ENCODE results near the gene JAM3. TPM values are rescaled to one million over a fixed set of nuclear protein-coding genes. Genes with fewer than 3 reads are reported as not detected.

The JAM3 gene
- total RNA-seq, 1 experiment from 2014 or later, result 3.1 TPM

- Histone ChIP-seq H3K4me1 (ENCODE audit: insufficient read depth, low read length) (no peaks in the 10 kb centered on the region), H3K79me2 (ENCODE audit: low read length) (no peaks in the 10 kb centered on the region), H3K9me3 (ENCODE audit: low read length) (no peaks in the 10 kb centered on the region), H3K4me2 (ENCODE audit: low read length) (no peak overlapping the region), H3K27ac (ENCODE audit: low read length) (no peak overlapping the region), H3K27me3 (ENCODE audit: low read length) (peaks cover 92% of the 10 kb centered on the region), H3K4me3 (ENCODE audit: low read length) (no peak overlapping the region), H3K36me3 (ENCODE audit: low read depth, low read length) (no peaks in the 10 kb centered on the region), H2AFZ (ENCODE audit: low read length) (no peak overlapping the region), H4K20me1 (ENCODE audit: low read length) (no peaks in the 10 kb centered on the region), H3K9ac (ENCODE audit: low read length) (no peak overlapping the region), H3F3A (ENCODE audit: low read length, unreplicated experiment) (no peaks in the 10 kb centered on the region), H3K9me2 (replicated peaks; ENCODE audit: low read length) (no peaks in the 10 kb centered on the region)
- no peak for ATAC-seq
- POLR2A ChIA-PET (ENCODE audit: unreplicated experiment), result no interaction called here
- CTCF ChIA-PET, result no interaction called here
- intact Hi-C loops (cut with micrococcal nuclease), result loop anchor here (10.0 kb wide), 1 partner anchor 46 kb away; no protein-coding TSS in a partner anchor
- no peak for DNase-seq
- TF ChIP-seq EZH2 (IDR thresholded peaks at IDR 0.05; ENCODE audit: low read length, unreplicated experiment) (no peak), EZH2phosphoT487 (IDR thresholded peaks at IDR 0.05; ENCODE audit: borderline replicate concordance, low read length) (no peak)
- TF ChIP-seq, protein P1, sequence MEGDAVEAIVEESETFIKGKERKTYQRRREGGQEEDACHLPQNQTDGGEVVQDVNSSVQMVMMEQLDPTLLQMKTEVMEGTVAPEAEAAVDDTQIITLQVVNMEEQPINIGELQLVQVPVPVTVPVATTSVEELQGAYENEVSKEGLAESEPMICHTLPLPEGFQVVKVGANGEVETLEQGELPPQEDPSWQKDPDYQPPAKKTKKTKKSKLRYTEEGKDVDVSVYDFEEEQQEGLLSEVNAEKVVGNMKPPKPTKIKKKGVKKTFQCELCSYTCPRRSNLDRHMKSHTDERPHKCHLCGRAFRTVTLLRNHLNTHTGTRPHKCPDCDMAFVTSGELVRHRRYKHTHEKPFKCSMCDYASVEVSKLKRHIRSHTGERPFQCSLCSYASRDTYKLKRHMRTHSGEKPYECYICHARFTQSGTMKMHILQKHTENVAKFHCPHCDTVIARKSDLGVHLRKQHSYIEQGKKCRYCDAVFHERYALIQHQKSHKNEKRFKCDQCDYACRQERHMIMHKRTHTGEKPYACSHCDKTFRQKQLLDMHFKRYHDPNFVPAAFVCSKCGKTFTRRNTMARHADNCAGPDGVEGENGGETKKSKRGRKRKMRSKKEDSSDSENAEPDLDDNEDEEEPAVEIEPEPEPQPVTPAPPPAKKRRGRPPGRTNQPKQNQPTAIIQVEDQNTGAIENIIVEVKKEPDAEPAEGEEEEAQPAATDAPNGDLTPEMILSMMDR (conservative IDR thresholded peaks at IDR 0.05; ENCODE audit: low read depth, low read length), result no peak
- no TSS peak for BruUV-seq (replicated peaks)
Observed at GRCh38 chr11:134120921-134121526, 52.2 kb downstream of the JAM3 start.

GRCh38 chr11:134124660-134125451, 56.0 kb downstream of the JAM3 start:
- no peaks in the 10 kb centered on the region for H3K9me3 ChIP-seq (ENCODE audit: low read length)
- no peak overlapping the region for H2AFZ ChIP-seq (ENCODE audit: low read length)
- ChIA-PET POLR2A (ENCODE audit: unreplicated experiment) (no interaction called here), CTCF (no interaction called here)
- ATAC-seq (peak; percentile 93), DNase-seq (no peak)
- H4K20me1 ChIP-seq (ENCODE audit: low read length), result no peaks in the 10 kb centered on the region
- H3K4me2 ChIP-seq (ENCODE audit: low read length), result peak overlapping the region; percentile 27
- TF ChIP-seq, protein P1 (conservative IDR thresholded peaks at IDR 0.05; ENCODE audit: low read depth, low read length), result no peak
- TF ChIP-seq EZH2 (IDR thresholded peaks at IDR 0.05; ENCODE audit: low read length, unreplicated experiment) (peak; percentile 93), EZH2phosphoT487 (IDR thresholded peaks at IDR 0.05; ENCODE audit: borderline replicate concordance, low read length) (peak; percentile 67)
- no peaks in the 10 kb centered on the region for H3F3A ChIP-seq (ENCODE audit: low read length, unreplicated experiment)
- no peak overlapping the region for H3K9ac ChIP-seq (ENCODE audit: low read length)
- intact Hi-C loops (cut with micrococcal nuclease), result loop anchor here (10.0 kb wide), 1 partner anchor 50 kb away; no protein-coding TSS in a partner anchor
- H3K4me1 ChIP-seq (ENCODE audit: insufficient read depth, low read length), result no peaks in the 10 kb centered on the region
- no peaks in the 10 kb centered on the region for H3K36me3 ChIP-seq (ENCODE audit: low read depth, low read length)
- H3K4me3 ChIP-seq (ENCODE audit: low read length), result peak overlapping the region; percentile 4; the same call in 1 of the 2 replicates
- peaks cover 83% of the 10 kb centered on the region for H3K27me3 ChIP-seq (ENCODE audit: low read length)
- no peaks in the 10 kb centered on the region for H3K79me2 ChIP-seq (ENCODE audit: low read length)
- no peak overlapping the region for H3K27ac ChIP-seq (ENCODE audit: low read length)
- BruUV-seq (replicated peaks), result no TSS peak
- no peaks in the 10 kb centered on the region for H3K9me2 ChIP-seq (replicated peaks; ENCODE audit: low read length)

GRCh38 chr11:134125507-134125906, 56.6 kb downstream of the JAM3 start:
- ATAC-seq (no peak), DNase-seq (no peak)
- Histone ChIP-seq H3K9ac (ENCODE audit: low read length) (no peak overlapping the region), H3K9me3 (ENCODE audit: low read length) (no peaks in the 10 kb centered on the region), H3F3A (ENCODE audit: low read length, unreplicated experiment) (no peaks in the 10 kb centered on the region), H3K79me2 (ENCODE audit: low read length) (no peaks in the 10 kb centered on the region), H2AFZ (ENCODE audit: low read length) (no peak overlapping the region), H3K4me1 (ENCODE audit: insufficient read depth, low read length) (no peaks in the 10 kb centered on the region), H3K27ac (ENCODE audit: low read length) (no peak overlapping the region), H4K20me1 (ENCODE audit: low read length) (no peaks in the 10 kb centered on the region), H3K9me2 (replicated peaks; ENCODE audit: low read length) (no peaks in the 10 kb centered on the region), H3K36me3 (ENCODE audit: low read depth, low read length) (no peaks in the 10 kb centered on the region), H3K4me3 (ENCODE audit: low read length) (no peak overlapping the region), H3K27me3 (ENCODE audit: low read length) (peaks cover 83% of the 10 kb centered on the region), H3K4me2 (ENCODE audit: low read length) (no peak overlapping the region)
- intact Hi-C loops (cut with micrococcal nuclease), result loop anchor here (10.0 kb wide), 1 partner anchor 51 kb away; no protein-coding TSS in a partner anchor
- ChIA-PET POLR2A (ENCODE audit: unreplicated experiment) (no interaction called here), CTCF (no interaction called here)
- no peak for TF ChIP-seq EZH2phosphoT487 (IDR thresholded peaks at IDR 0.05; ENCODE audit: borderline replicate concordance, low read length)
- TF ChIP-seq, protein P1 (conservative IDR thresholded peaks at IDR 0.05; ENCODE audit: low read depth, low read length), result no peak
- TF ChIP-seq EZH2 (IDR thresholded peaks at IDR 0.05; ENCODE audit: low read length, unreplicated experiment), result no peak
- no TSS peak for BruUV-seq (replicated peaks)
